GM23248 (cell line): ENCODE data around the gene EHBP1L1. TPM values are rescaled to one million over a fixed set of nuclear protein-coding genes. Genes with fewer than 3 reads are reported as not detected.
"Not testable (repeated sequence)": the region's sequence is repeated elsewhere in the genome, so short reads cannot be mapped to it uniquely, and the experiment has no call there.

ENCODE experiments used
- DNase-seq: peaks from one replicate; pipeline ENCODE4 v3.0.0-alpha.2; 2015
- H2AFZ ChIP-seq: fragments of 200-600 bp; sonication (generic); 2 replicates; pipeline ENCODE4 v1.6.1; 2016; ENCODE audit warnings: antibody characterized with exemption
- H3F3A ChIP-seq: fragments of 200-600 bp; sonication (generic); 2 replicates; pipeline ENCODE4 v1.6.1; 2016; ENCODE audit warnings: mild to moderate bottlenecking, antibody characterized with exemption, mixed run types; ENCODE audit not compliant: insufficient read depth
- H3K27ac ChIP-seq: fragments of 200-600 bp; sonication (generic); 2 replicates; pipeline ENCODE4 v1.5.1; 2016; ENCODE audit warnings: mild to moderate bottlenecking
- H3K27me3 ChIP-seq: fragments of 200-600 bp; sonication (generic); replicated peaks from 2 replicates; pipeline ENCODE4 v1.6.1; 2016; ENCODE audit warnings: mild to moderate bottlenecking; ENCODE audit not compliant: insufficient read depth
- H3K36me3 ChIP-seq: fragments of 200-600 bp; sonication (generic); 2 replicates; pipeline ENCODE4 v1.6.1; 2016; ENCODE audit warnings: low read depth, mild to moderate bottlenecking
- H3K4me1 ChIP-seq: fragments of 200-600 bp; sonication (generic); 2 replicates; pipeline ENCODE4 v1.6.1; 2016; ENCODE audit warnings: mild to moderate bottlenecking; ENCODE audit not compliant: insufficient read depth
- H3K4me2 ChIP-seq: fragments of 200-600 bp; sonication (generic); one replicate; pipeline ENCODE4 v1.6.1; 2016; ENCODE audit warnings: mild to moderate bottlenecking; ENCODE audit not compliant: unreplicated experiment
- H3K4me3 ChIP-seq: fragments of 200-600 bp; sonication (generic); 2 replicates; pipeline ENCODE4 v1.5.1; 2016; ENCODE audit warnings: mild to moderate bottlenecking
- H3K79me2 ChIP-seq: fragments of 200-600 bp; sonication (generic); 2 replicates; pipeline ENCODE4 v1.6.1; 2016; ENCODE audit warnings: mild to moderate bottlenecking; ENCODE audit not compliant: insufficient read depth
- H3K9ac ChIP-seq: fragments of 200-600 bp; sonication (generic); 2 replicates; pipeline ENCODE4 v1.6.1; 2016; ENCODE audit warnings: mild to moderate bottlenecking
- H3K9me2 ChIP-seq: fragments of 200-600 bp; sonication (generic); 2 replicates; pipeline ENCODE4 v1.6.1; 2016; ENCODE audit warnings: mixed run types, mild to moderate bottlenecking, moderate library complexity; ENCODE audit not compliant: insufficient read depth
- H3K9me3 ChIP-seq: fragments of 200-600 bp; sonication (generic); one replicate; pipeline ENCODE4 v1.6.1; 2017; ENCODE audit warnings: low read depth
- H4K20me1 ChIP-seq: fragments of 200-600 bp; sonication (generic); 2 replicates; pipeline ENCODE4 v1.6.0; 2016; ENCODE audit not compliant: insufficient read depth
- EZH2 ChIP-seq: fragments of 200-600 bp; sonication (generic); IDR thresholded peaks from 2 replicates; pipeline ENCODE4 v1.6.1; 2018; ENCODE audit warnings: antibody characterized with exemption, mild to moderate bottlenecking; ENCODE audit not compliant: insufficient read depth, poor library complexity, severe bottlenecking
- EZH2phosphoT487 ChIP-seq: fragments of 200-600 bp; sonication (generic); IDR thresholded peaks from 2 replicates; pipeline ENCODE4 v1.6.1; 2018; ENCODE audit warnings: antibody characterized with exemption, moderate library complexity, mild to moderate bottlenecking, low read depth; ENCODE audit not compliant: insufficient read depth
- WGBS, 2 experiments: methylation state at CpG; one replicate each; pipeline ENCODE4 v1.1.6; 2015 to 2017; ENCODE audit warnings: low lambda C conversion rate in 2 of 2, low coverage in 1 of 2; ENCODE audit errors: missing lambda C conversion rate in 2 of 2; 5-methylcytosine and 5-hydroxymethylcytosine counted together
- in situ Hi-C: fragments of 300-500 bp; cut with MboI; formaldehyde crosslinking; loops from 2 replicates; pipeline ENCODE4 v1.15.0; 2020
- polyA plus RNA-seq: library from polyadenylated mRNA; unstranded; fragments of >200 nt; fragmentation: Nextera tagmentation; extraction: Ambion mirVana; gene quantifications from 2 replicates; pipeline ENCODE4 v1.2.1, GENCODE V29; 2016
- total RNA-seq: library from RNA; depleted of rRNA; stranded (reverse); fragments of >200 nt; shearing (Covaris generic); gene quantifications from 2 replicates; pipeline ENCODE4 v1.2.3, GENCODE V29; 2014

The EHBP1L1 gene
- total and polyA plus RNA-seq, 2 experiments from 2014 or later, result 11.5 to 85.5 TPM

DNA sequence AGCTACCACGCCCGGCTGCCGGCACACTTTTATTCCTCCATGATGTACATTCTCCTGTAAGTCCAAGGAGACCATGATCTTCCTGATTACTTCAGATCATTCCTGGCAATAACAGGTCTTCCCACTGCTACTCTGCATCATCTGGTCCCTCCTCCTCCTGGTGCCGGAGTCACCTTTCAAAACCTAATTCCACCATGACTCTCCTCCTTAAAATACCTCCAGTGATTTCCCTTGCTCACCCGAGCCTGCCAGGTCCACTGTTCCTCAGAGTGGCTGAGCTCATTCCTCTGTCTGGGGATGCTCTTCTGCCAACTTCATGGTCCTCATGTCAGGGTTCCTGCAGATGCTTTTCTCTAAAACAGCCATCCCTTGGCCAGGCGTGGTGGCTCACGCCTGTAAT is 13.8 kb upstream of the EHBP1L1 start:
- in situ Hi-C loops, result no loop called here
- DNase-seq, result no peak
- TF ChIP-seq EZH2 (no peak), EZH2phosphoT487 (no peak)
- Histone ChIP-seq H3K4me3 (no peak overlapping the region), H3K9me3 (no peaks in the 10 kb centered on the region), H3K9me2 (no peaks in the 10 kb centered on the region), H3F3A (peaks cover 34% of the 10 kb centered on the region), H3K4me1 (peaks cover 35% of the 10 kb centered on the region), H3K27ac (no peak overlapping the region), H3K9ac (no peak overlapping the region), H3K4me2 (no peak overlapping the region), H4K20me1 (no peaks in the 10 kb centered on the region), H2AFZ (no peak overlapping the region), H3K36me3 (no peaks in the 10 kb centered on the region), H3K79me2 (peaks cover 15% of the 10 kb centered on the region), H3K27me3 (no peaks in the 10 kb centered on the region)
- 80 to 82% methylated on average over 7 of the region's 7 CpGs for WGBS, 2 experiments

DNA sequence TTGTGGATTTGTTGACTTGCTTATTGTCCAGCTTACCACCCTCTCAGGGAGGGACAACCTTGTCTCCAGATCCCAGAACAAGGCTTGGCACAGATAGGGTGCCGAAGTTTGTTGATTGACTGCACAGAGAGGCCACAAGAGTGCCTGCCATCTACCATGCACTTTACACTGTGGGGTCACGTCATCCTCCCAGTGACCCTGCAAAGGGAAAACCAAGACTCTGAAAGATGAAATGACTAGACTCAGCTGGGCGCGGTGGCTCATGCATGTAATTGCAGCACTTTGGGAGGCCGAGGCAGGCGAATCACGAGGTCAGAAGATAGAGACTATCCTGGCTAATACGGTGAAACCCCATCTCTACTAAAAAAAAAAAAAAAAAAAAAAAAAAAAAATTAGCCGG is 13.1 kb upstream of the EHBP1L1 start:
- Histone ChIP-seq H3K4me1 (peaks cover 35% of the 10 kb centered on the region), H3F3A (peaks cover 31% of the 10 kb centered on the region), H3K4me3 (no peak overlapping the region), H4K20me1 (no peaks in the 10 kb centered on the region), H3K9ac (no peak overlapping the region), H3K27me3 (no peaks in the 10 kb centered on the region), H3K79me2 (peaks cover 15% of the 10 kb centered on the region), H3K9me3 (no peaks in the 10 kb centered on the region), H3K4me2 (no peak overlapping the region), H2AFZ (no peak overlapping the region), H3K36me3 (no peaks in the 10 kb centered on the region), H3K9me2 (no peaks in the 10 kb centered on the region), H3K27ac (no peak overlapping the region)
- DNase-seq, result no peak
- 67 to 71% methylated on average over 8 to 9 of the region's 9 CpGs for WGBS, 2 experiments
- in situ Hi-C loops, result no loop called here
- TF ChIP-seq EZH2 (no peak), EZH2phosphoT487 (no peak)

DNA sequence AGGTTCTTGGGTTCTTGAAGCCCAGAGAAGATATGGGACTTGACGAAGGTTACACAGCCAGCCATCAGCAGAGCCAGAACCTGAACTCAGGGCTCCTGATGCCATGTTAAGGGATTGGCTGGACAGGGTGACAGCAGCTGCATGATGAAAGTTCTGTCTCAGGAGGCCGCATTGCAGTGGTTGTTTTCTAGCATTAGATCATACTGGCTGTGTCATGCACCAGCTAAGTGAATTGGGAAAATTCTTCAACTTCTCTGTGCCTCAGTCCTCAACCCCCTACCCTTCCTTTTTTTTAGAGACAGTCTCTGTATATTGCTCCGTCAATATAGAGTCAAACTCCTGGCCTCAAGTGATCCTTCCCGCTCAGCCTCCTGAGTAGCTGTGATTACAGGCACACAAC is 12.3 kb upstream of the EHBP1L1 start:
- in situ Hi-C loops, result no loop called here
- H3K4me1 ChIP-seq, result peaks cover 36% of the 10 kb centered on the region
- no peak overlapping the region for H2AFZ ChIP-seq
- H3F3A ChIP-seq, result peaks cover 31% of the 10 kb centered on the region
- no peaks in the 10 kb centered on the region for H4K20me1 ChIP-seq
- H3K79me2 ChIP-seq, result peaks cover 23% of the 10 kb centered on the region
- DNase-seq, result peak; percentile 58
- H3K9me2 ChIP-seq, result no peaks in the 10 kb centered on the region
- no peak overlapping the region for H3K4me3 ChIP-seq
- WGBS, 2 experiments, result 84 to 85% methylated on average over 4 of the region's 4 CpGs
- H3K9ac ChIP-seq, result no peak overlapping the region
- no peaks in the 10 kb centered on the region for H3K9me3 ChIP-seq
- H3K4me2 ChIP-seq, result no peak overlapping the region
- no peaks in the 10 kb centered on the region for H3K36me3 ChIP-seq
- H3K27me3 ChIP-seq, result no peaks in the 10 kb centered on the region
- TF ChIP-seq EZH2, result no peak
- no peak for TF ChIP-seq EZH2phosphoT487
- H3K27ac ChIP-seq, result no peak overlapping the region

DNA sequence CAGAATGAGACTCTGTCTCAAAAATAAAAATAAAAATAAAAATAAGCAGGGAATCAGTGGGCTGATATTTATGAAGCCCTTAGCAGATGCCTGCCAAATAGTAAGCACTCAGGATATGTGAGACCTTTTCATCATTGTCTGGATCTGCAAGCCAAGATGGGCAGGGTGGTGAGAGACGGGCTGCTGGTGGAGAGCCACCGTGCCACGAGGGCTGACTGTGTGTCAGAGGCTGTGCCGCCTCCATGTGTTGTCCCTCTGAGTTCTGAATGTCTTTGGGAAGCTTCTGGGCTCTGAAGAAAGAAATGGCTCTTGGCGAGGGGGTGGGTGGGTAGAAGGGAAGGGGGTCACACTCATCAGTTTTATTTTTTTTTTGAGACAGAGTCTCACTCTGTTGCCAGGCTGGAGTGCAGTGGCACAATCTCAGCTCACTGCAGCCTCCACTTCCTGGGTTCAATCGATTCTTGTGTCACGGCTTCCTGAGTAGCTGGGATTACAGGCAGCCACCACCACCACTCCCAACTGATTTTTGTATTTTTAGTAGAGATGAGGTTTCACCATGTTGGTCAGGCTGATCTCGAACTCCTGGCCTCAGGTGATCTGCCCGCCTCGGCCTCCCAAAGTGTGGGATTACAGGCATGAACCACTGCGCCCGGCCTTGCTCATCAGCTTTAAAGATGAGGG is 10.8 kb upstream of the EHBP1L1 start:
- H3K36me3 ChIP-seq, in situ Hi-C loops, DNase-seq, H3K27me3 ChIP-seq, H3K9ac ChIP-seq, H3K9me2 ChIP-seq, H4K20me1 ChIP-seq, H3K4me2 ChIP-seq, H3K4me3 ChIP-seq, H3K9me3 ChIP-seq, H2AFZ ChIP-seq: not testable (repeated sequence)
- H3F3A ChIP-seq, result peaks cover 30% of the 10 kb centered on the region
- peak overlapping the region; percentile 46 for H3K27ac ChIP-seq
- peaks cover 32% of the 10 kb centered on the region for H3K79me2 ChIP-seq
- WGBS, 2 experiments, result 87% methylated on average over 12 of the region's 12 CpGs
- H3K4me1 ChIP-seq, result peaks cover 27% of the 10 kb centered on the region
